SK-N-SH treated with all-trans-retinoic acid at 6 μM for 48 hours (cell line): Measurements from ENCODE around the gene ZNF219.

Experiments
- ARNTL ChIP-seq: fragments of 450-650 bp; formaldehyde crosslinking; IDR thresholded peaks from 2 replicates; pipeline ENCODE4 v1.5.0; 2020; ENCODE audit warnings: low read depth, mild to moderate bottlenecking, moderate library complexity, borderline replicate concordance
- BACH2 ChIP-seq: fragments of 250-450 bp; sonication (Bioruptor Pico); IDR thresholded peaks from 2 replicates; pipeline ENCODE4 v1.9.0; 2021; ENCODE audit warnings: mild to moderate bottlenecking, borderline replicate concordance
- CSDC2 ChIP-seq: fragments of 250-450 bp; sonication (Bioruptor Pico); IDR thresholded peaks from 2 replicates; pipeline ENCODE4 v1.5.0; 2020; ENCODE audit warnings: mild to moderate bottlenecking, moderate library complexity
- GLIS3 ChIP-seq: fragments of 250-450 bp; sonication (Bioruptor Pico); IDR thresholded peaks from 2 replicates; pipeline ENCODE4 v1.5.0; 2020; ENCODE audit warnings: mild to moderate bottlenecking, moderate library complexity
- OSR1 ChIP-seq: fragments of 250-450 bp; sonication (Bioruptor Pico); IDR thresholded peaks from 2 replicates; pipeline ENCODE4 v1.8.0; 2022; ENCODE audit warnings: moderate library complexity, mild to moderate bottlenecking, inconsistent platforms
- PATZ1 ChIP-seq: fragments of 250-450 bp; sonication (Bioruptor Pico); IDR thresholded peaks from 2 replicates; pipeline ENCODE4 v1.8.0; 2020; ENCODE audit warnings: mild to moderate bottlenecking, moderate library complexity, borderline replicate concordance
- PPARA ChIP-seq: fragments of 250-450 bp; sonication (Bioruptor Pico); IDR thresholded peaks from 2 replicates; pipeline ENCODE4 v1.5.0; 2020; ENCODE audit warnings: mild to moderate bottlenecking, borderline replicate concordance
- TCF4 ChIP-seq: fragments of 250-450 bp; sonication (Bioruptor Pico); IDR thresholded peaks from 2 replicates; pipeline ENCODE4 v1.8.0; 2021; ENCODE audit warnings: mild to moderate bottlenecking, moderate library complexity, borderline replicate concordance
- TSHZ2 ChIP-seq: fragments of 250-450 bp; sonication (Bioruptor Pico); IDR thresholded peaks from 2 replicates; pipeline ENCODE4 v1.5.0; 2020; ENCODE audit warnings: mild to moderate bottlenecking, moderate library complexity
- ZC3H10 ChIP-seq: fragments of 250-450 bp; sonication (Bioruptor Pico); IDR thresholded peaks from 2 replicates; pipeline ENCODE4 v1.5.1; 2021; ENCODE audit warnings: mild to moderate bottlenecking, moderate library complexity
- ZFP30 ChIP-seq: fragments of 450-650 bp; formaldehyde crosslinking; IDR thresholded peaks from 2 replicates; pipeline ENCODE4 v1.5.0; 2022; ENCODE audit warnings: mild to moderate bottlenecking, moderate library complexity
- ZNF8 ChIP-seq: fragments of 450-650 bp; formaldehyde crosslinking; IDR thresholded peaks from 2 replicates; pipeline ENCODE4 v1.5.0; 2020; ENCODE audit warnings: mild to moderate bottlenecking, moderate library complexity

GRCh38 chr14:21072781-21073339 is 25.6 kb downstream of the ZNF219 start:
- TF ChIP-seq ZC3H10 (CRISPR knock-in tag), result no peak
- TF ChIP-seq ZFP30 (CRISPR knock-in tag), result no peak
- TF ChIP-seq ZNF8 (CRISPR knock-in tag), result no peak
- no peak for TF ChIP-seq PPARA (CRISPR knock-in tag)
- no peak for TF ChIP-seq OSR1 (CRISPR knock-in tag)
- no peak for TF ChIP-seq CSDC2
- TF ChIP-seq BACH2 (CRISPR knock-in tag), result no peak
- TF ChIP-seq PATZ1 (CRISPR knock-in tag), result no peak
- no peak for TF ChIP-seq ARNTL (CRISPR knock-in tag)
- no peak for TF ChIP-seq TSHZ2 (CRISPR knock-in tag)
- no peak for TF ChIP-seq TCF4 (CRISPR knock-in tag)
- no peak for TF ChIP-seq GLIS3 (CRISPR knock-in tag)
